HG02840 (cell line): ENCODE results near the gene ADSS2.

Experiments used
- ATAC-seq: cut with Tn5 transposase; IDR thresholded peaks from one replicate; pipeline ENCODE4 v1.9.1; 2021; ENCODE audit warnings: mild to moderate bottlenecking, moderate library complexity, moderate number of reproducible peaks; ENCODE audit not compliant: unreplicated experiment, low FRiP score

The ADSS2 gene

DNA sequence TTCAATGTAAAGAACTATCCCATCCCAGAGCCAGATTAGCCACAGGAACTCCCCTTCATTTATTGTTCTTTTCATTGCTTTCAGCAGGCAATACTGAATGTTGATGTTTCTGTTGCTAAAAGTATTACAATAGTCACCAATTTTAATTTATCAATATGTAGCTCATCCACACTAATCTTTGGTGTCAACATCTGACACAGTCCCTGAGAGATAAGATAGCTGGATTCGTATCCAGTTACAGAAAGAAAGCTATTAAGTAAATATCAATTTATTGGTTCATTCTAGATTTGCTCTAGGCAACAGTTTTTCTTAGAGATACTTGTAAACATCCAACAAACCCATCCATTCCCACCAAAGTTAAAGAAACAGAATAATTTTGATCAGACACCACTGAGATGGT, 4.7 kb downstream of the ADSS2 start:
- no peak for ATAC-seq

DNA sequence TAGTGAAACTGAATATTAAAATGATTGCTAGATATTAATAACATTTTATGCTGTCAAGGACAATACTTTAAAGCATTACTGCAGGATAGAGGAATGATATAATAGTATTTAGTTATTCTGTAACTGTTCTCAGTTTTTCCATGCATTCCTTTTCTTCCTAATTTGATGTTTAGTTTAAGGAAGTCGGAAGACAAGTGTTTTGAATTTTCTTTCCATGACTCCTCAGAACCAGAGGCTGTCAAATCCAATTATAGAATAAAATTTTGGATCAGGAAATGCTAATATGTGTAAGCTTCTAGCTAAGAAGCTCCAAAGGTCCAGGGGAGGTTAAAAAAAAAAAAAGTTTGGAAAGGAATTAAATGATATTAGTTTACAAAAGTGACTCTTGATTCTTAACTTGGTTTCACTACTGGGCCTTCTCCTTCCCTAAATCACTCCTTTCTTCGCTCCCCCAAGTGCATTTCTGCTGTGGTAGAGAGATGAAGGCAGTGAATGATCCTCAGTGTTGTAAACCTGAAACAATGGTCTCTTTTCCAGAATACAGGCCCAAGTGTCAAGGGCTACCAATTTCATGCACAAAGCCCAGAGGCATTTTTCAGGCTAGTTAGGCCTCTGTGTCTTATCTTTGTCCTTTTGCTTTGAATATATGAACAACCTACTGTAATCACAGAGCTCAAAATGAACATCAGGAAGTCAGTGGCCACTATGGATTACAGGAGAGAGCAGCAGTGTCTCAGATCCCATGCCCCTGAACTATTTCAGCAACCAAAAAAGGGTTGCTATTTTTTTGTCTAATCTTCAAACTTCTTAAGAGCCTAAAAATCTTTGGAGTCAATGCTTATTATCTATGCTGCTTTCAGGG, 6.2 kb downstream of the ADSS2 start:
- no peak for ATAC-seq

DNA sequence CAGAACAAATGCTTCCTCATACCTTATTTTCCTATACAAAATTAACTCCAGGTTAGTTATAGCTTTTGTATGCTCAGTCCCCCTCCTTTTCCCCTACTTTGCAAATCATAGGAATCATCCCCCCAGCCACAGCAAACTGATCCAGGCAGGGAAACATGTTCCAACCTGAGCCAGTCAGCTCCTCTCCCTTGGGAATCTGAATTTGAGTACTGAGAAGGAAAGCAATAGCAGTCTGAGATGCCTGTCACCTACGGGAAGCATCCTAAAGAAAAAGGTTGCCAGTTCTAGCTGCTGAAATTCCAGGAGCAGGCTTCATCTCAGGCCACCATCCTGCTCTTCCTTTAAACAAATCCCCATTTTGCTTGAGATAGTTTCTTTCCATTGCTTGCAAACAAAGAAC, 6.9 kb downstream of the ADSS2 start:
- no peak for ATAC-seq

DNA sequence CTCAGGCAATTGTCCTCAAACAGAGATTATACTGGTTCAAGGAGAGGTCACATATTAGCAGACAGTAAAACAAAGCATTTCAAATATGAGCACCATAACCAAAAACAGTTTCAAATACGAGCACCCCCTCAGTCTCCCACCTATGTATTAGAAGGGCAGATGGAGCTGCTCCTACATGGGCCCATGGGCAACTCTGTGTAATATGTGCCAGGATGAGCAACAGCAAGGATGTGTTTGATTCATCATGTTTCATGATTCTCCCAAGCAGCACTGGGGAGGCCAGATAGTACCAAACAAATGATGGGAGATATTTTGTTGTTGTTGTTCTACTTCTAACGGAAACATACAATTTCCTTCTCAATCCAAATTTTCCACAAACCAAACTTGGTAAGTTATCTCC, 8.9 kb downstream of the ADSS2 start:
- no peak for ATAC-seq

DNA sequence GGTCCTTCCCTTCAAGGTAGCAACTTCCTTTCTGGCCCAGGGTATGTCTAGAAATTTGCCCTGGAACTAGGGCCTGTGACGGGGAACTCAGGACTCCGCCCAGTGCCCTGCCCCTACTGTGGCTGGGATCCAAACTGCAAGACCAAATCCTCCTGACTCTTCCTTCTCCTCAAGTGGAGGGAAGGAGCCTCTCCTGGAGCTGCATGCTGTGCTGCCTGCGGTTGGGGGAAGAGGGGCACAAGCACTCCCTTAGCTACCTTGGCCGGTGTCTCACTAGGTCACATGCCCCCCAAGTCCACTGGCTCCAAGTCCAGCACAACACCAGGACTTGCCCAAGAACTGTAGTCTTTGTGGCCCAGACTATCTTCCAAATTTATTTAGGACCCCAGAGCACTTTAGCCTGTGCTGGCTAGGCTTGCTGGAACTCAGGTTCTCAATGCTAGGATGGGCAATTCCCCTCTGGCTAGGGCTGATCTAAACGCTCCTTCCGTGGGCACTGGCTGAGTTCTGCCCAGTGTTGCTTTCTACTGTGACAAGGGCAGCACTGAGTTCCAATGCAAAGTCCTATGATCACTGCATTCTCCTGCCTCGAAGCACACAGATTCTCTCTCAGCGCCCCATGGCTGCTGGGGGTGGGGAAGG, 12.2 kb downstream of the ADSS2 start:
- no peak for ATAC-seq

DNA sequence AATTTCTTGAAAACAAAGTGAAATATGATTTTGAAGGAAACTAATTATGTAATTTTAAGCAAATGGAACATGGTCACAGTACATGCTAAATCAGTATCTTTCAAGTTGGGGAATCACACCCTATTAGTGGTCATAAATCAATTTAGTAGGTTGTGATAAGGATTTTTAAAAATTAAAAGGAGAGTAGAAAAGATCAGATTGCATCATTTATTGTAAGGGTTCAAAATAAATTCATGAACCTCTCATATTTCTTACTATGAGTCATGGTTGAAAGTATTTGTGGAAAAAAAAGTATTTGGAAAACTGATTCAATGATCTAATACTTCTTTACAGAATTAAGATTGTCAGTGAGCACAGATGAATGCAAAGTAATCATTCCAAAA, 14.6 kb downstream of the ADSS2 start:
- no peak for ATAC-seq

DNA sequence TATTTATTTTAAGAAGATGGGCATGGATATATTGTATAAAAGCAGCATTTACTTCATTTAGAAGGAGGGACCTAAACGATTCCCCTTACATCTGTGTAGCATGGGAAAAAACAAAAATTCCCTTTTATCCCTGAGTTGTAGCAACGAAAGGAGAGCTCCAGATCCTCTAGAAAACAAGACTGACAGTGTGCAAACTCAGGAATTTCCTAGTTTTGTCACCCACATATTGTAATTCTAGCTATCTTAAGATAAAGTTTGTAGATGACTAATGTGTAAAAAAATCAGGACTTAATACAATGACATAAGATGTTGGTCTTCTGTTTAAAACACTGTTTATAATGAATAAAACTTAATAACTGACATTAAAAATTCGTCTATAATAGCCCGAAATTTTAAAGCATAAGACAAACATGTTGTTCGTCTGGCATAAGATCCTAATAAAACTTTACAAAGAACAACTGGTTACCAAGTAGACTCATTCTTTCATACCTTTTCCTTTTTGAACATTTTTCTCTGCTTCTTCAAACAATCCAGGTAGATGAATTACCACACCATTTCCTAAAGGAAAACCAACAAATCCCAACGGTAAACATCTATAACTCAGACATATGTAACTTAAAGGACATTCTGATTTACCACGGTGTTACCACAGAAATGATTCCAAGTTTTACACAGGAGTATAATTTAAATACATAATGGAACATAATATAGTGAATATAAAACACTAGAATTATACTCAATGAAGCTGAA, 15.2 kb downstream of the ADSS2 start:
- no peak for ATAC-seq

DNA sequence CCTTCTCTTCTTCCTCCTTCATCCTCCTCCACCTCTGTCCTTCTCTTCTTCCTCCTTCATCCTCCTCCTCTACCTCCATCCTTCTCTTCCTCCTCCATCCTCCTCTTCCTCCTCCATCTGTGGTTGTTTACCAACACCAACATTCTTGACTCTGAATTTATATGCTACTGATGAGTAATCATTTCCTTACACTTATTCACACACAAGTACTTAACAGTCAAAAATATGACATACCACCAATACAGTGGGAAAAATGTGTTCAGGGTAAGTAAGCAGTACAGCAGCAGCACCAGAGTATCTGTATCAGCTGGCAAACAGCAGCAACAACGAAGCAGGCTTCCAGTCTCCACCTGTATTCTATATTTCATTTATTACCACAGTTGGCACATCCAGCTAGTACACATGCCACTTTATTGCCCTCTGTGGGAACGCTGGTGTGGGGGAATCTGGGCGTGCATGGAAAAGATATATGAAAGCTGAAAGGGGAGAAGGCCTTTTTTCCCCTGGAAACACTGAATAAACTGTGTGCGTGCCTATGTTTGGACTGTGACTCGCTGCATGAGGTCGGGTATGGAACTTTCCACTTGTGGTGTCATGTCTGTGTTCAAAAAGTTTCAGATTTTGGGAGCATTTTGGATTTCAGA, 16.0 kb downstream of the ADSS2 start:
- ATAC-seq = no peak

DNA sequence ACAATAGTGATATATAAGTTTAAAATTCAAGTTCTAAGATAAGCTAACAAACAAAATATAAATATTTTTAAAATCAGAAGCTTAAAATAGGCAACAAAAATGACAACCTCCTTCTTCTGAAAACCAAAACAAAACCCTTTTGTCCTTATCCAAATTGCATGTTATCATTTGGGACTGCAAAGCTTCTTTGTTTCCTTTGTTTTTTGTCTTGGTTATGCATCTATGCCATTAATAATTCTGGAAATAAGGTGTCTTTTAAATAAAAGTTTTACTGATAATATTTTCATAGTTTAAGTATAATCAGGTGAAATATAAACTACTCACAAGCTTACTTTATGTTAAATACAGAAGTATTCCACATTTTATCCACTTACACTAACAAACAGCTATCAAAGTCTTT, 20.5 kb downstream of the ADSS2 start:
- no peak for ATAC-seq

DNA sequence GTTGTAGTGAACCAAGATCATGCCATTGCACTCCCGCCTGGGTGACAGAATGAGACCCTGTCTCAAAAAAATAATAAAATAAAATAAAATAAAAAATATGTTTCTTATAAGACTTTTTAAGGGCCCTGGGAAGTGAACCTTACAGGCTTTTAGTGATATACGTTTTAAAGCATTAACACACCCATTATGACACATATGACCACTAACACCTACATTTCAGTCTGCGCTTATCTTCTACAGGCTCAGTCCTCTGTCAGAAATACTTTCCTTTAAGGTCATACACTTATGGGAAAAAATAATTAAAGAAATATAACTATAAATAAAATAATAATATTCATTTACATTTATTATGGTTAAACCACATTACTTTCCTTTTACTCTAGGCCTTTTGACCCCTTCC, 21.9 kb downstream of the ADSS2 start:
- no peak for ATAC-seq

DNA sequence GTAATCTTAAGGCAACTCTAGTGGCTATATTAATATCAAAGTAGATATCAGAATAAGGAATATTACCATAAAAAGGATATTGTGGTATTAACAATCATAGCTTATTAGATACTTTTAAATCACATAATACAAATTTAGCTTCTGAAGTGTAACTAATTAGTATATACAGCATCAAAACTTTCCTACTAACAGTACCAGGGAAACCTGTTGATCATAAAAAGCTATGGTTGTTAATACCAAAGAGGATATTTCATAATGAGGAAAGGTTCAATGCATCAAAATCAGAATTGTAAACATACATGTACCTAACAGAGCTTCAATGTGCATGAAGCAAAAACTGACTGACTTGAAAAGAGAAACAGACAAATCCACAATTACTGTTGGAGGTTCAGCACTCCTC, 24.1 kb downstream of the ADSS2 start:
- no peak for ATAC-seq

DNA sequence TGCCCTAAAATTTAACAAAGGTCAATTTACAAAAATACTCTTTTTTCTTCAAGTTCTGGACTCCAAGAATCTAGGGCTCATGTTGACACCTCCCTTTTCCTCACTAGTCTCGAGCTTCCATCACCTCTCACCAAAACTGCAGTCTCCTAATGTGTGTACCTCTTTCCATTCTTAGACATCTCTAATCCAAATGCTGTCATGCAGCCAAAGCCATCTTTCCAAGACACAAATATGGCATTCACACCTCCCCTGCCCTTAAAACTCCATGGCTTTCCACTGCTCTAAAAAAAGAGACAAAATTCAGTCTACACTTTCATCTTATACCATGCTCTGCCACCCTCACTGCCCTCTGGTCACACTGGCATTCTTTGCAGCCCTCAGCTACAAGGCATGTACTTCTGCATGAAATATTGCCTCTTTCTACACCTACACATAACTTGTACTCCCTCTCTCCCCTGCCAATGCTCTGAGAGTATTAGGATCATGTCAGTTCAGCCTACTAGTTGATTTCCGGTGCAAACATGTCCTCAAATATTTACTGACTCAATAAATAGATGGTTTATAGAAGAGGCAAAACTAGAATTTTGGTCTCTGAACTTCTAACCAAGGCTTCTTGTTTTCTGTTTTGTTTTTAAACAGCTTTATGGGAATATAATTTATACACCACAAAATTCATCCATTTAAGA, 26.9 kb downstream of the ADSS2 start:
- ATAC-seq = no peak

DNA sequence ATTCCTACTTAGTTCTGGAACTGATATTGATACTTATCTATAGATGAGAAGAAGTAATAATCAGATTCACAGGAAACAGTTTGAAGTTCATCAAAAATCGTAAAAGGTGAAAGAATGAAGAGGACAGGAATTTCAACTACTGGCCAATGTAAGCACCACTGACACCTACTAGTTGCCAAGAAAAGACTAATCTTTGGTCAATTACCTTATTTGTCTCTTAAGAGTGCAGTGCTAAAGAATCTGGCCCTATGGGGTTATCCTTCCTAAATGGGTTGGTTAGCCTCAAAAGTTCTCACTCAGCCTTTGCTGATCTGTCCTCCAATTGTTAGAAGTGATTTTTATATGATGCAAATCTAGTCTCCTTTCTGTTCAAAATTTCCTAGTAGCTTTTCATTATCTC, 29.5 kb downstream of the ADSS2 start:
- ATAC-seq = no peak

DNA sequence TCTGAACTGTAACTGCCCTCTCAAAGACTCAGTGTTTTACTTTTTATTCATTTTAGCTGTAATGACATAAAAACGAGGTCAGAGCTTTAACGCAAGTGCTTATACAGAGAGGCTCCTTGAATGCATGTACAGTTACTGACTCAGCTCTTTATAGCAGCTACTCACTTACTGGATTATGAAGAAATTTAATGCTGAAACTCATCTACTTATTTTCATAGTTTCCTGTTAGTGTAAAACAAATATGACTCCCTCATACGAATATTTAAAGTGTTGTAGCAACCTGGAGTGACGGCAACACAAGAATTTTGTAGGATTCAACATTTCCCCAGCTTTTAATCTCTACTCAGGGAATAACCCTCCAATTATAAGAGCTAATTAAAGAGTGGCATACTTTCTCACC, 32.7 kb downstream of the ADSS2 start:
- ATAC-seq = no peak

DNA sequence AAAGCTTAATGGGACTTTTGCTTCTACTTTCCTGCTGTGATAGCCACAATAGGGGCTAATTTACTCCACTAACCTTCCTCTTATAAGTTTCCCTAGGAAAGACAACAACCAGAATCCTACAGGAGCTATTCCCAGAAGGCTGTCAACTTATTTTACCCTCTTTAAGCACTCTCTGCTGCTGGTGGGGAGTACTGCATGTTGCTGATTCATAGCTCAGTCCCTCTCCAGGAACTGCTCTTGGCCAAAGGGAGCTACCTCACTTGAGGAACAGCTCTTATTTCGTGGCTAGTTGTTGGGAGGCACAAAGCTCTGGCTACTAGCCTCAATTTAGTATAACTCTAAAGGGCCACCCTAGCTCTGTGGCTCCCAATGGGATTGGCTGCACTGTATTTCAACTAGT, 37.2 kb downstream of the ADSS2 start:
- ATAC-seq = no peak

DNA sequence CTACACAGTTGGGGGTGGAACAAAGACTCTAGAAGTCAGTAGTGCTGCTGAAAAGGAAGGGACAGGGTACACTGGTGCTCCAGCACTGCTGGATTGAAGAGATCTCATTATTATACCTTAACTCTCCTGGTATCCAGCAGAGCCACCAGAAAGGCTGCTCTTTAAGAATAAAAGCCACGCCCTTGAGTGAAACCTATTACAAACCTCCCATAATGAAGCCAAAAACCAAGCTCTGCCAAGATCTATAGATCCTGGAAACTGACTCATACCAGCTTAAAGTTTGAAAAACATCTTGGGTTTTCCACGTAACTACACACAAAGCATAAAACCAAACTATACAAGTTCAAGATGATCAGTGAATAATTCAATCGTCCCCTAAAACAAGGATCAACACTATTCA, 38.0 kb downstream of the ADSS2 start:
- no peak for ATAC-seq

DNA sequence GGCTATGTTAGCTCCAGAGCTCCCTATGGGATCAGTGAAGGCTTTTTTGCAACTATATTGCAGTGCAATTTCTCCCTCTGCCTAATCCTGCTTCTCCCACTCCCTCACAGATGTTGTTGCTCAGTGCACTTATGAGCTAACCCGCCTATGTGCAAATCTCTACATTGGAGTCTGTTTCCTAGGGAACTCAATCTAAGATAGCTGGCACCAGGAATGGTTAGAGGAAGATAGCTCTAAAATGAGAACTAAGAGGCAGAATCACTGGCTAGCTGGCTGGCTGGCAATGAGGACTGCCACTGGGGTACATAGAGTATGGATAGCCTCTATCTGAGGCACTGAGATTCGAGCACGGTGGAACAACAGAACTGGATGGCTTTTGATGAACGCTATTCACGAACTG, 39.5 kb downstream of the ADSS2 start:
- ATAC-seq = no peak

DNA sequence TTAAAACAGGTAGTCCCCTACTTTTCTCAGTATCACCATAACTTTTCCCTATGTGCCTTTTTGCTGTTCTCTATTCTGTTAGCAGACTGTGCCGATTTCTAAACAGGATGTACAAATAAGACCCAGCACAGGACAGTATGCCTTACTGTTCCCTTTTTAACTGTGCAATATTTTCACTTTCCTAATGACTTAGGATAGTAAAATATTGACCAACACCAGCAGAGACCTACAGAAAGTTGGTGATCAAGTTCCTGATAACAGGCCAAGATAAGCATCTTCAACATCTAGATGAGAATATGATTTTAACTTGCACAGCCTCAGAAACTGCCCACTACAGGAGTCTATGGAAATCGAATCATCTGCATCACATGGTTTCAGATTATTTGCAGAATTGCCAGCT, 42.0 kb downstream of the ADSS2 start:
- peak; percentile 90 for ATAC-seq

DNA sequence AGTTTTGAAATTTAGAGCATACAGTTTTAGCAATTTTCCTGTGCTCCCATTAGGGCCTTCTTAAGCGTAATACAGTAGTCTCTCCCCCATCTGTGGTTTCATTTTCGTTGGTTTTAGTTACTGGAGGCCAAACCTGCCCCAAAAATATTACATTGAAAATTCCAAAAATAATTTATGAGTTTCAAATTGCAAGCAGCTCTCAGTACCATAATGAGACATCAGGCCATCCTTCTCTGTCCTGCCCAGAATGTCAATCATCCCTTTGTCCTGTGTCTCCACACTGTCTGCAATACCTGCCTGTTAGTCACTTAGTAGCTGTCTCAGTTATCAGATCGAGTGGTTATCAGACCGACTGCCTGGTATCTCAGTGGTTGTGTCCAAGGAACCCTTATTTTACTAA, 45.4 kb downstream of the ADSS2 start:
- ATAC-seq = peak; percentile 61

DNA sequence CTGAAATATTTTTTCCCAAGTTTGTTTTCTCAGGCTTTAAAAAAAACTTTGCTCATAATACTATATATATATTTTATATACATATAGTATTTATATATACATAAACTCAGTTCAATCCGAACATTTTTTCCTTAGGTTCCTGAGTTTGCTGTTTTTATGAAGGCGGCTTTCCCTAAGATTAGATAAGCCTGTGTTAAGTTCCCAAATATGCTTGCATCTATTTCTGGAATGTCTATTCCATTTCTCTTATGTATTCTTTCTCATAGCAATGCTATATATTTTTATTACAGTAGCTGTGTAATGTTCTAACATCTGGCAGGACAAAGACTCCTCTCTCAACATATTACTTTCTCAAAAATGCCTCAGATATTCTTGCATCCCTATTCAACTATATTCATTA, 45.9 kb downstream of the ADSS2 start:
- no peak for ATAC-seq

DNA sequence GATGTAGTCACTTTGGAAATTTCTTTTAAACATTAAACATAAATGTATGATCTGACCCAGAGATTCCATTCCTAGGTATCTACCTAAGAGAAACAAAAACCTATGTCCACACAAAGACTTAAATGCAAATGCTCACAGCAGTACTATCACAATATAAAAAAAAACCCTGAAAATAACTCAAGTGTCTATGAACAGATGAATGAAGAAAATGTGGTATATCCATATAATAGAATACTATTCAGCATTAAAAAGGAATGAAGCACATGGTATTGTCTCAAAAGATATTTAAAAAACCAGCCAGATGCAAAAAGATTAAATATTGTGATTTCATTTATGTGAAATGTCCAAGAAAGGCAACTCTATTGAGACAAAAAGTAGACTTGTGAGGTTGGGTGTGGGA, 48.3 kb downstream of the ADSS2 start:
- ATAC-seq = no peak
